H1 (cell line): Measurements from ENCODE around the gene IL26.

Experiments
- CEBPB ChIP-seq: IDR thresholded peaks from 2 replicates; pipeline ENCODE4 v1.6.1; 2012; ENCODE audit warnings: low read depth, low read length
- CREB1 ChIP-seq: IDR thresholded peaks from 2 replicates; pipeline ENCODE4 v1.6.1; 2012; ENCODE audit warnings: inconsistent platforms
- CTCF ChIP-seq, 3 experiments: IDR thresholded peaks; 1 replicate in 2 of 3; 2 replicates in 1 of 3; pipeline versions ENCODE4 v1.5.1 to v1.6.1; 2011; ENCODE audit warnings: low read length in 3 of 3, mild to moderate bottlenecking in 3 of 3, inconsistent platforms in 2 of 3, low read depth in 1 of 3, moderate library complexity in 1 of 3; ENCODE audit not compliant: insufficient read depth in 1 of 3; ENCODE audit errors: control extremely low read depth in 1 of 3
- EGR1 ChIP-seq: IDR thresholded peaks from 2 replicates; pipeline ENCODE4 v1.6.1; 2011; ENCODE audit warnings: low read depth, low read length, borderline replicate concordance
- EP300 ChIP-seq, 2 experiments: IDR thresholded peaks; 1 replicate in 1 of 2; 2 replicates in 1 of 2; pipeline ENCODE4 v1.6.1; 2011 to 2012; ENCODE audit warnings: low read depth in 2 of 2, low read length in 2 of 2, mild to moderate bottlenecking in 2 of 2, borderline replicate concordance in 1 of 2, inconsistent platforms in 1 of 2, moderate library complexity in 1 of 2
- GTF2F1 ChIP-seq: IDR thresholded peaks from 2 replicates; pipeline ENCODE4 v1.6.1; 2012; ENCODE audit warnings: low read depth, low read length, improper control_type of control experiment, borderline replicate concordance
- HDAC6 ChIP-seq: IDR thresholded peaks from one replicate; pipeline ENCODE4 v1.7.1; 2012; ENCODE audit warnings: low read depth, mild to moderate bottlenecking, inconsistent platforms, low read length, moderate library complexity
- JUND ChIP-seq: IDR thresholded peaks from 2 replicates; pipeline ENCODE4 v1.6.1; 2011; ENCODE audit warnings: mild to moderate bottlenecking, improper control_type of control experiment, low read length
- POLR2A ChIP-seq, 2 experiments: IDR thresholded peaks; 1 replicate in 1 of 2; 2 replicates in 1 of 2; pipeline ENCODE4 v1.6.1; 2011; ENCODE audit warnings: low read depth in 2 of 2, low read length in 2 of 2, mild to moderate bottlenecking in 2 of 2; ENCODE audit errors: control extremely low read depth in 1 of 2
- POLR2AphosphoS5 ChIP-seq: IDR thresholded peaks from 2 replicates; pipeline ENCODE4 v1.6.1; 2011; ENCODE audit warnings: low read depth, low read length
- RAD21 ChIP-seq, 2 experiments: IDR thresholded peaks in 1 of 2; conservative IDR thresholded peaks in 1 of 2; 2 replicates each; pipeline ENCODE4 v1.6.1; 2011; ENCODE audit warnings: low read depth in 2 of 2, low read length in 2 of 2, improper control_type of control experiment in 1 of 2, inconsistent platforms in 1 of 2, mild to moderate bottlenecking in 1 of 2, moderate library complexity in 1 of 2
- SRF ChIP-seq: IDR thresholded peaks from 2 replicates; pipeline ENCODE4 v1.6.1; 2011; ENCODE audit warnings: mild to moderate bottlenecking, low read depth, low read length, moderate library complexity
- TF ChIP-seq, protein P1 (sequence below): IDR thresholded peaks from 2 replicates; pipeline ENCODE4 v1.6.1; 2011; ENCODE audit warnings: low read length, improper control_type of control experiment

DNA sequence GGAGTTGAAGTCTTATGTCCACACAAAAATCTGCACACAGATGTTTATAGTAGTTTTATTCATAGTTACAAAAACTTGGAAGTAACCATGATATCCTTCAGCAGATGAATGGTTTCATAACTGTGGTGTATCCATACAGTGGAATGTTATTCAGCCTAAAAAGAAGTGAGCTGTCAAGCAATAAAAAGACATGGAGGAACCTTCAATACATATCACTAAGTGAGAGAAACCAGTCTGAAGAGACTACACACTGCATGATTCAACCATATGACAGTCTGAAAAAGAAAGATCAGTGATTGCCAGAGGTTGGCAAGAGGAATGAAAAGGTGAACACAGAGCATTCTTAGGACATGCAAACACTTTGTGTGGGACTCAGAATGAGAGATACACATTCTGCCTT, 47.4 kb downstream of the IL26 start:
- TF ChIP-seq CREB1, result no peak
- no peak for TF ChIP-seq EGR1
- no peak for TF ChIP-seq CTCF (IDR thresholded peaks at IDR 0.05; ENCODE audit: control extremely low read depth in 1 of 3, insufficient read depth in 1 of 3, low read depth in 1 of 3, low read length in 3 of 3)
- no peak for TF ChIP-seq HDAC6
- no peak for TF ChIP-seq SRF
- no peak for TF ChIP-seq JUND
- TF ChIP-seq POLR2AphosphoS5, result no peak
- no peak for TF ChIP-seq POLR2A (IDR thresholded peaks at IDR 0.05; ENCODE audit: control extremely low read depth in 1 of 2, low read depth in 2 of 2, low read length in 2 of 2)
- TF ChIP-seq RAD21 (IDR thresholded peaks at IDR 0.05 in 1 of 2, conservative IDR thresholded peaks at IDR 0.05 in 1 of 2; ENCODE audit: low read depth in 2 of 2, low read length in 2 of 2), result no peak
- TF ChIP-seq GTF2F1, result no peak
- TF ChIP-seq EP300 (IDR thresholded peaks at IDR 0.05; ENCODE audit: borderline replicate concordance in 1 of 2, low read depth in 2 of 2, low read length in 2 of 2), result no peak
- TF ChIP-seq, protein P1, sequence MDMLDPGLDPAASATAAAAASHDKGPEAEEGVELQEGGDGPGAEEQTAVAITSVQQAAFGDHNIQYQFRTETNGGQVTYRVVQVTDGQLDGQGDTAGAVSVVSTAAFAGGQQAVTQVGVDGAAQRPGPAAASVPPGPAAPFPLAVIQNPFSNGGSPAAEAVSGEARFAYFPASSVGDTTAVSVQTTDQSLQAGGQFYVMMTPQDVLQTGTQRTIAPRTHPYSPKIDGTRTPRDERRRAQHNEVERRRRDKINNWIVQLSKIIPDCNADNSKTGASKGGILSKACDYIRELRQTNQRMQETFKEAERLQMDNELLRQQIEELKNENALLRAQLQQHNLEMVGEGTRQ, result no peak
- TF ChIP-seq CEBPB, result no peak
